HG03558 (cell line): ENCODE results near the gene PRKG1.
A peak's percentile ranks its signal among the peaks of the same experiment; 100 is the strongest.
"Not testable (repeated sequence)": the region's sequence is repeated elsewhere in the genome, so short reads cannot be mapped to it uniquely, and the experiment has no call there.

ENCODE experiments used
- ATAC-seq: cut with Tn5 transposase; IDR thresholded peaks from one replicate; pipeline ENCODE4 v1.9.1; 2021; ENCODE audit warnings: moderate number of reproducible peaks; ENCODE audit not compliant: unreplicated experiment; ENCODE audit errors: extremely low read depth

PRKG1 gene

DNA sequence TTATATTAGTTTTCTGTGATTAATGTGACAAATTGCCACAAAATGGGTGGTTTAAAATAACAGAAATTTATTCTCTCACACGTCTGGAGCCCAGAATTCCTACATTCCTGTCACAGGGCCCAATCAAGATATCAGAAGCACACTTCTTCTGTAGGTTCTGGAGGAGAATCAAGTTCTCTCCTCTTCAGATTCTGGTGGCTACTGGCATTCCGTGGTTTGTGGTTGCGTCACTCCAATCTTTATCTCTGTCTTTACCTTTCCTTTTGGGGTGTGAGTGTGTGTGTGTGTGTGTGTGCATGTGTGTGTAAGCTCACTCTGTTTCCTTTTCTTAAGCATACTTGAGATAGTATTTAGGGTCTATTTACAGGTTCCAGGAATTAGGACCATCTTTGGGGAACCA, 1124.3 kb downstream of the PRKG1 start:
- no peak for ATAC-seq

DNA sequence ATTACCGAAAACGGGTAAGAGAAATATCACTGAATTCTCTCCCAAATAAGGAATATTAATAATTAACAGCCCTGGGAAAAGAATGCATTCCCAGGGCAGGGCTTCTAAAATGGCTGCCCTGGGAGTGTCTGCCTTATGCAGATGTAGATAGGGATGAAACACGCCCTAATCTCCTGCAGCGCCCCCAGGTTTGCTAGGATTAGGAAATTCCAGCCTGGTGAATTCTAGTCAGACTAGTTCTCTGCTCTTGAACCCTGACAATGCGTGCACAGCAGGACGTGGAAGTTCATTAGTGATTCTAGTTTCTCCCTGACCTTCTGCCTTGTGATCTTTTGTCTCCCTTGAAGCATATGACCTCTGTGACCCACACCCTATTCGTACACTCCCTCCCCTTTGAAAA, 1130.6 kb downstream of the PRKG1 start:
- ATAC-seq = not testable (repeated sequence)

DNA sequence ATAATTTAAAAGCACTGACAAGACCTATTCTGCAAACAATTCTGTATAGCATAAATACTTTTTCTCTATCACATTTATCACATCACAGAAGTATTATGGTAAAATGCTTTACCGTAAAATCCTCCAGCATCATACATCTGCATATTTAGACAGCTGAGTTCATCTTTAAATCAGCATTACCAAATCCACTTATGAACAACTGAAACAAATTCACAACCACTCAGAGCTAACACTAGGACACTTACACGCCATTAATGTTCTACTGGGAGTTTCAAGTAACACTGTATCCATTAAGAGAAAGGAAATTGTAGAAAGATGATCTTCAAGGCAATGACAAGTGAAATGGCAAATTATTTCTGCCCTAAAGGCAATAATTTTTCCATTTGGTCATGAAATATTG, 1134.1 kb downstream of the PRKG1 start:
- no peak for ATAC-seq

DNA sequence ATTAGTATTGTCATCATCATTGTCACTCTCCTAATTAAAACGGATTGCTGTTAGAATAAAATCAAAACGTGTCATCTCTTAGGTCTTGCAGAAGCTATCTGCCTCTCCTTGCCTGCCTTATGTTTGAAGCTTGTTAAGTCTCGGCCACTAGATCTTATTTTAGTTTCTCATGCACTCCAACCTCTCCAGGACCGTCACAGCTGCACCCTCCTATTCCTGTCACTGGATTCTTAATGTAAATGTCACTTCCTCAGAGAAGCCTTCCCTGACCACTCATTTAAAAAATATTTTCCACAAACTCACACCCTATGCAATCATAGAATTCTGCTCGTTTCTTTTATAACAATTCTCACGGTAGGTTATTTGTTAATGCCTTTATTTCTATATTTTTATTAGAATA, 1135.9 kb downstream of the PRKG1 start:
- no peak for ATAC-seq

DNA sequence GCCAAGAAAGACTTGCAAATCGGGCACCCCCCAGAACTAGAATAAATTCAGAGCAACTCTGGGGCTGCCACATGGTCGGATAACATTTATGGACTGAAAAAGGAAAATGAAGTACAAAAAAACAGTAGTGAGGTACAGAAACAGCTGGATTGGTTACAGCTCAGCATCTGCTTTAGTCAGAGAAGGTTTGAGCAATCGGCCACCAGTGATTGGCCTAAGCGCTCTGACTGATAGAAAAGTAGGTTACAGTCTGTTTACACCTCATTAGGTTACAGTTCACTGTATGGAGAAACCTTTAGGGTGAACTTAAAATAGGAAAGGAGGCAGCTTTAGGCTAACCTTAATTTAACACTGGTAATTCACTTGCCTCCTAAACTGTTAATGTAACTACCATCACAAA, 1137.8 kb downstream of the PRKG1 start:
- ATAC-seq = no peak

DNA sequence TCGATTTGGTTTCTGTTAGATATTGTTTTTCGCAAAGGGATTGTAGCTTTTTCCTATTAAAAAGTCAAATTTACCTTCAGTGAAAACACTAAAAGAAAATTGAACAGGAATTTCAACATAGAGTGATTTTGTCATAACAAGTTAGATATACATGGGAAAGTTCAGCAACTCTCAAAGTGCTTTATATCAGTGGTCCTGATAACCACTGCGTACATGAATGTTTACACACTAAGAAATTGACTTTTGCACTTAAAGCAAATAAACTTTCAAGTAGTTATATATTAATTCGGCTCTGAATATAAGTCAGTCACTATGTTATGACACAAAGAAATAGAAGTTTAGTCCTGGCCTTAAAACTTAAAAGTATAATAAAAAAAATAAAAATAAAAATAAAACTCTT, 1138.5 kb downstream of the PRKG1 start:
- ATAC-seq = no peak

DNA sequence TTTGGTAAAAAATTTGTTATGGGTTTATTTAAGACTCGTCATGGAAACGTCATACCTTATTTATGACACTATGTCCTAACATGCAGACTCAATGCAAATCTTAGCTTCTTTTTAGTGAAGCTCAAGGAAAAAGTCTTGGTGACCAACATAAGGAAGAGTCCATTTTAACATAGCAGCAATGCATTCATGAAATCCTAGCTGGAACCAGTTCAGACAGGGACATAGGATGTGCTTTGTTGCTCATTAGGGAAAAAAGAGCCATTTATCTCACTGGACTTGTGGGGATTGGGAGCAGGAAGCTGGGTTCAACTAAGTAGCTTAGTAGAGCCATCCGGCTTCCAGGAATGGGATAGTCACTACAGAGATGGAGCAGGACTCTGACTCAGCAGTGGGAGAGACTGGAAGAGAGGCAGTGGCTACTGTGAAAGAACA, 1139.0 kb downstream of the PRKG1 start:
- ATAC-seq = no peak

DNA sequence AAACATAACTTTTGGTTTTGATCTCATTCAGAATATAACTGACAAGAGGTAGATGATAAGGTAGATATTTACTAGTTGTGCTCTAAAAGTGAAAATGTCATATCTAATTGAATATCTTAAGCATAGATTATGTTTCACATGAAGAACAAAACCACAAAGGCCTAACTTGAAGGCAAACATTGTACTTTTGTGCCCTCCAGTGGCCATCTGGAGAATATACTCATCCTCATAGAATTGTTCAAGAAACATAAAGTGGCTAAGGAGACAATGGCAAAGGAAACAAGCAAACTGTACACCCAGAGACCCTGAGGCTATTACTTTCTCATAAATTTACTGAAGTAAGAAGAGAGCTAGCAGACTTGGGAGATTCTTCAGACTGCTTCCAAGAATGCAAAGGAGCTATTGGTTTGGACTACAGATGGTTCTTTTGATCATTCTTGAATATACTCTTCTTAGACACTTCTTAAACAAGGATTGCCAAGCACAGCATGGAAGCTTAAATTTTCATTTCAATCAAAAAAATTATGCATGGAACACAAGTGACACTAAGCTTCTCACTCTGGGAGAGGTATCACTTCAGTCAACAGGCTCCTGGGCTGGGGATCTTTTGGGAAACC, 1141.6 kb downstream of the PRKG1 start:
- peak; percentile 68 for ATAC-seq

DNA sequence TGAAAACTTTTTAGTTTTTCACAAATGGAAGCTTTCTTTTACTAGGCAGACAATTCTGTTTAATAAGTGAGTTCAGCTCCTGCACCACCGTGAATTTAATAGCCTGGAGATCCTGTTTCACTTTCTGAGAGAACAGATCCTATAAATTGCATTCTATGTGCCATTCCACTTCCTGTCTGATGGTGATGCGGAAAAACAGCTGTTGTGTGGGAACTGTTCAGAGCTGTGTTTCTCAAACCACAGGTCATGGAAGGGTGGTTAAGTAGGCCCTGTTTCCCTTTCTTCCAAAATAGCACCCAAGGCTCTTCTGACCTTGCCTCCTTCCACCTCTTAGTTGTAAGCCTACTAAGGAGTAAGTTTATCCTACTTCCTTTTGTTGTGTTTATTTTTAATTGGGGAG, 1142.6 kb downstream of the PRKG1 start:
- peak; percentile 55 for ATAC-seq

DNA sequence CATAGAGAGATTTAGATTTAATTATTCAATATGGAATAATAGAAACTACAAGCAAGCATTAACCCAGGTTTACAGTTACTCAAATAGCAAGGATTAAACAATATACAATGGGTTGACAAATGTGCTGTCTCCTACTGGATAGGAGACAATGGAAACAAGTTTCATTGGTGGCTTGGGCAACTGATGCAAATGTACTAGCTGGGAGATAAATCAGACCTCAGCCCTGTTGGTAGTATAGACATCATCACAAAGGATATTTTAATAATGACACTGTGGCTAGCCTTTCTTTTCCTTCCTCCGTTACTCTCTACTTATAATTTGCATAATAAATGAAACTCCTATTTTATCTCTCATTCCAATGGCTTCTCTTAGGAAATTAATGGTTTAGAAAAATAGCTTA, 1143.2 kb downstream of the PRKG1 start:
- no peak for ATAC-seq

DNA sequence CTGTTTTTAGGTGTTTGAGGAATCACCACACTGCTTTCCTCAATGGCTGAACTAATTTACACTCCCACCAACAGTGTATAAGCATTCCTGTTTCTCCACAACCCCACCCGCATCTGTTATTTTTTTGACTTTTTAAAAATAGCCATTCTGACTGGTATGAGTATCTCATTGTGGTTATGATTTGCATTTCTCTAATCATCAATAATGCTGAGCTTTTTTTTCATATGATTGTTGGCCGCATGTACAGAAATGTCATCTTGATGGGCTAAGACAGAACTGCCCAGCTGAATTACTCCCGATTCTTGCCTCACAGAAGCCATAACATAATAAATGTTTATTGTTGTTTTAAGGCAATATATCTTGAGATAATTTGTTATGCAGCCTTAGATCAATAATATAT, 1146.7 kb downstream of the PRKG1 start:
- no peak for ATAC-seq

DNA sequence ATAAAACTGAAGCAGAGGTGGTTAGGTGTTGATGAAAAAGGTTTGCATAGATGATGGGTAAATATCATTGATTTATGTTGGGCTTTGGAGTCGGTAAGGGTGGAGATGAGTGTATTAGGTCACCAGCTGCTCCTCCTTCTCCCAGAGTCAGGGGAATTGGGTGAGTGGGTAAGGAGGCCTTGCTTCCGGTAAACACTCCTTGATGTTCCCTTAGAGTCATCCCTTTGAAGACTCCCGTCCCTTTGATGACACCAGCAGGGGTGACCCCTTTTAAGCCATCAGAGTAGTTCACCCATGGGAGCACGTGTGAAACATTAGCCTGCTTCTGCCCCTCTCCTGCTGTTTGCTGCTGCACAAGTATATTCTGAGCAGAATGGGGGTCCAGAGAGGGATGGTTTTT, 1147.6 kb downstream of the PRKG1 start:
- ATAC-seq = no peak

DNA sequence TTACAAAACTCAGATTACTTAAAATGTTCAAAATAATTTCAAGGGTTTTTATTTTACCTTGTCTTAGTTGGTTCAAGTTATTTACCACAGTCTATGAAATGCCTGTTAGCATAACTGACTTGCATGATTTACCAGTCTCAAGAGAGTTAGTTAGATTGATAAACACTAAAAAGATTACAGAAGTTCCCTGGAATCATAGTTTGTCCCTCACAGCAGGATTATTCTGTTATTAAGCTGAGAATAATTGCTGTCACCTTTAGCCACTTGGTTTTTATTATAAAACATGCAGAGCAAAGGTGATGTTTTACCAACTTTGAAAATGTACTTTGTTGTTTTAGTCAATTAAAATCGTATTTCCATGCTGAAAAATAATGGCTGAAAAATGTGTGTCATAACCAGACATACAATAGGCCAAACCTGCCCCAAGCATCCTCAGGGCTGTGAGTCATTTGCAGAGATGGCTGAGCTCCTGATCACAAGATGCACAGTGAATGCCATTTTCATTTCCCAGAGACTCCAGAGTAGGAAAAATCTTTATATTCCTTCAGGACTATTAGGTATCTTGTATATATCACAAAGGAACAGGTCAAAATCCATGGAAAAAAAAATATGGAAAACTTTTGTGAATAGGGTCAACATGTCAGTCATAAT, 1152.0 kb downstream of the PRKG1 start:
- no peak for ATAC-seq

DNA sequence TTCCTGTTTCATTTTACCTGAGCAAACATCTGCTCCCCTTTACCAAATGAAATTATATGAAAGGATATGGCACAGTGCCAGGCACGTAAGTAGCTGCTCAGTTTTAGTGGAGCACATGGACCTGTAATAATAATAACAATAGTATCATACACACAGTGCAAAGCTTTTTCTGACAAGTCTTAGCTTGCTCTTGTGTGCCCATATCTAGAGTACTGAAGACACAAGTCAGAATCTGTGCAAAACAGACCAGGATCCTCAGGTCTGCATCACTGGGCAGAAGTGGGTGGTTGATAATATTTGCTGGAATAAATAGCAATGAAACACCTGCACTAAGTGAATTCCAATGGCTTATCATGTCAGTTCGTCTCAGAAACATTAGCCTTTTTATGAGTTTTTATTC, 1154.3 kb downstream of the PRKG1 start:
- ATAC-seq = no peak

DNA sequence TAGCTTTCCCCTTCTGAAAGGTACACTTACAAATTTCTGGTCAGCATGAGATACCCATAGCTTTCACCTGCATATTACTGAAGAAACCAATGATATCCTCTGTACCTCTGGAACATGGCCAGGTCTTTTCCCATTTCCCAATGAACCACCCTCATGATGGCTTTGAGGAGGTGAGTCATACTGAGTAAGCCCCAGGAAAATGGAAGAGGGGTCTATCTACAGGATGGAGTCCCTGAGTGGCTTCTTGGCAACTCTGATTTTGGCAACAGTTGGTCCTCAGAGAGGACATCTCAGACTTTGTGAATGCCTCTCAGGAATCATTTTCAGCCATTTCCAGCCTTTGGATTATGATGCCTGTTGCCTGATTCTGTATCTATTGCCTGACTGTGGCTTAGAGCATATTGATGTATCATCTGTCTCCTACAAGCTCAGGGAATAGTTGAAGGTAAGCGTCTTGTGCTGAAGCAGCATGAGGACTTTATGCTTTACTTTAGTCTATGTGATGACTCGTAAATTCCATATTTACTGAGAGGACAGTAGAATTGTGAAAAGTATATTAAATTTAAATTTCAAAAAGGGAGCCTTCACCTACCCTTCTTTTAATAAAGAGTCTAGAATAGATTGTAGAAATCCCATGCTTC, 1155.1 kb downstream of the PRKG1 start:
- no peak for ATAC-seq

DNA sequence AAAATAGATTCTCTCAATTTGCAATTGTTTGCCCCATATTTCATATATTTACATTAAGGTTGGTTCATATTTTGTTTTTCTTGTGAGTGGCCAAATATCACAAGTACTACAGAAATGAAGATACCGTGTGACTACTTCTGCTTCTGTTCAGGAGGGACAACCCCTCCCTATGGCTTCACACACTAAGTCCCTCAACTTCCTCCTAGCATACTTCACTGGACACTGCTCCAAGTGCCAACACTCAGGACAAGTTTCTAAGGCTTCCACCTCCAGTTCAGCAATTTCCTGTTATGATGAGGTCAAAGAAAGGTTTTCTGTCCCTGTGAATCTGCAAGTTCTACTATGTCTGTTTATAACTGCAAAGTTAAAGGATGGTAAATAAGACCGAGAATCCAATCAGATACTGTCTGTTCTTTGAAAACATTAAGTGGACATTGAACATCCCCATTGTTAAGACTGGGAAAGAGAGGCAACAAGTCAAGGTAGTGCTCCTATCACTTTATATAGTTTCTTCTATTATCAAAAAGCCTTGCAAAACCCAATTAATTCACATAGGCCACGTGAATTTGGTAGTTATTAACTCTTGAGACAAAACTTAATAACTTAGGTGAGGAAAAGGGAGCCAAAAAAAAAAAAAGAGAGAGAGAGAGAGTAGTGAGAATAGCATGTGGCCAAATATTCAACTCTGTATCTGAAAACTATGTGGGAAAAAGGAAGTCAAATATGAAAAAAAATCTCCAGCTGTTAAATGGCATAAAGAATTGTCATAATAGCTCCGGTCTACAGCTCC, 1158.5 kb downstream of the PRKG1 start:
- ATAC-seq = peak; percentile 100

DNA sequence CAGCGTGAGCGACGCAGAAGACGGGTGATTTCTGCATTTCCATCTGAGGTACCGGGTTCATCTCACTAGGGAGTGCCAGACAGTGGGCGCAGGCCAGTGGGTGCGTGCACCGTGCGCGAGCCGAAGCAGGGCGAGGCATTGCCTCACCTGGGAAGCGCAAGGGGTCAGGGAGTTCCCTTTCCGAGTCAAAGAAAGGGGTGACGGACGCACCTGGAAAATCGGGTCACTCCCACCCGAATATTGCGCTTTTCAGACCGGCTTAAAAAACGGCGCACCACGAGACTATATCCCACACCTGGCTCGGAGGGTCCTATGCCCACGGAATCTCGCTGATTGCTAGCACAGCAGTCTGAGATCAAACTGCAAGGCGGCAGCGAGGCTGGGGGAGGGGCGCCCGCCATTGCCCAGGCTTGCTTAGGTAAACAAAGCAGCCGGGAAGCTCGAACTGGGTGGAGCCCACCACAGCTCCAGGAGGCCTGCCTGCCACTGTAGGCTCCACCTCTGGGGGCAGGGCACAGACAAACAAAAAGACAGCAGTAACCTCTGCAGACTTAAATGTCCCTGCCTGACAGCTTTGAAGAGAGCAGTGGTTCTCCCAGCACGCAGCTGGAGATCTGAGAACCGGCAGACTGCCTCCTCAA, 1159.2 kb downstream of the PRKG1 start:
- not testable (repeated sequence) for ATAC-seq

DNA sequence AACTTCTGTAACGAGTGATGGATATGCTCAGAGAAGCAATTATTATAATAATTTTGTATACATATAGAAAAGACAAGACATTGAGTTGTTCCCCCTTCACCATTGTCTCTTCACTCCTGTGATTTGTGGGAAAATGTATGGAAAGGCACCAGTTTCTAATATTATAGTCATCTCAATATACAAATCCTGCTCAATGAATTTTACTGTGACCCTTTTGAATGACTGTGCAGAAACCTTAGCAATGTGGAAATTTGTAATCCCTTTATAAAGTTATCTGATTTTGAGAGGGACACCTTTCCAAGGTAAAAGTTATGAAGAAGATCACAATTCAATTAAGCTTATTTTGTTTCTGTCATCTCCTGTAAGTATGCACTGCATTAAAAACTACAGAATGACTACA, 1165.5 kb downstream of the PRKG1 start:
- ATAC-seq = no peak

DNA sequence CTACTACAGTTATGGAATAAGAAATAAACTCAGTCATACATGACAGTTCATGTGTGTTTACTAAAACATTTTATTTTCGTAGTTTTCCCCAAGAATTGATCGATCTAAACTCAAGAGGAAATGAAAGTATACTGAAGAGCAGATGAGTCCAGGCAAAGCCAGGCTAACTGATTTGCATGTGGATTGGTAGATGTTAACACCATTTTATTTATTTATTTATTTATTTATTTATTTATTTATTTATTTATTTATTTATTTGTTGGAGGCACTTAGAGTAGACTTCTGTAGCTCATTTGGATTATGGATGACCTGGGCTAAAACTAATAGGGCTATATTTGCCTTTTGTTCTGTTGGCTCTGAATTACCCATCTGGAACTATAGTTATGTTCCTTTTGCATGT, 1171.3 kb downstream of the PRKG1 start:
- no peak for ATAC-seq

DNA sequence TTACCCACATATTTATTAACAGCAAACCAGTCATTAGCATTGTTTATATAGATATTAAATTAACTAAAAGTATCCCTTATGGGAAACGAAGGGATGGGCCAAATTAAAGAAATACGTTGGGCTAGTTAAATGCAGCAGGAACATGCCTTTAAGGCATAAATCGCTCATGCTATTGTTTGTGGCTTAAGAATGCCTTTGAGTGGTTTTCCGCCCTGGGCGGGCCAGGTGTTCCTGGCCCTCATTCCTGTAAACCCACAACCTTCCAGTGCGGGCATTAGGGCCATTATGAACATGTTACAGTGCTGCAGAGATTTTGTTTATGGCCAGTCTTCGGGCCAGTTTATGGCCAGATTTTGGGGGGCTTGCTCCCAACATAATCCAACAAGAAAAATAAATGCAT, 1173.6 kb downstream of the PRKG1 start:
- ATAC-seq = not testable (repeated sequence)
